H1 (cell line): ENCODE measurements around the gene SLCO4A1. TPM values are rescaled to one million over a fixed set of nuclear protein-coding genes. Genes with fewer than 3 reads are reported as not detected.
A peak's percentile ranks its signal among the peaks of the same experiment; 100 is the strongest.

Source experiments
- CTCF ChIA-PET: fragments of 300-600 bp; sonication (Branson Sonifier 250); formaldehyde crosslinking; loops from one replicate; lab custom pipeline; 2021; ENCODE audit not compliant: partially characterized antibody; lab: Charles Lee
- POLR2A ChIA-PET: fragments of 300-600 bp; sonication (Branson Sonifier 250); formaldehyde crosslinking; loops from one replicate; lab custom pipeline; 2021; ENCODE audit warnings: inconsistent platforms; ENCODE audit not compliant: partially characterized antibody; lab: Charles Lee
- DNase-seq, 2 experiments: peaks; one replicate each; pipeline versions ENCODE4 v3.0.0 to v3.0.0-alpha.2; 2010 to 2022; ENCODE audit warnings: low spot score in 2 of 2, low read depth in 1 of 2, mixed read lengths in 1 of 2
- FAIRE-seq: peaks from 2 replicates; lab custom pipeline; 2011; peaks lifted over from hg19 to GRCh38; lab: Jason Lieb, UNC
- H2AFZ ChIP-seq: 2 replicates; pipeline ENCODE4 v1.8.1; 2012; ENCODE audit warnings: low read length, inconsistent platforms
- H2AK5ac ChIP-seq: 2 replicates; pipeline ENCODE4 v1.6.1; 2013; ENCODE audit warnings: low read depth, low read length
- H2BK120ac ChIP-seq: replicated peaks from 2 replicates; pipeline ENCODE3; 2013; ENCODE audit warnings: low read depth, low read length, inconsistent platforms
- H2BK12ac ChIP-seq: 2 replicates; pipeline ENCODE4 v1.6.1; 2013; ENCODE audit warnings: low read depth, low read length
- H2BK15ac ChIP-seq: 2 replicates; pipeline ENCODE4 v1.6.1; 2013; ENCODE audit warnings: low read length
- H2BK20ac ChIP-seq: 2 replicates; pipeline ENCODE4 v1.6.1; 2013; ENCODE audit warnings: low read length
- H2BK5ac ChIP-seq: 2 replicates; pipeline ENCODE4 v1.6.1; 2013; ENCODE audit warnings: low read depth, low read length
- H3K14ac ChIP-seq: 2 replicates; pipeline ENCODE4 v1.6.1; 2013; ENCODE audit warnings: inconsistent platforms; ENCODE audit not compliant: insufficient read length
- H3K18ac ChIP-seq: 2 replicates; pipeline ENCODE4 v1.6.1; 2013; ENCODE audit warnings: low read length; ENCODE audit errors: extremely low read depth
- H3K23ac ChIP-seq: 2 replicates; pipeline ENCODE4 v1.6.1; 2013; ENCODE audit warnings: inconsistent platforms; ENCODE audit not compliant: insufficient read length
- H3K23me2 ChIP-seq: 2 replicates; pipeline ENCODE4 v1.6.1; 2013; ENCODE audit warnings: low read depth, low read length
- H3K27ac ChIP-seq: 2 replicates; pipeline ENCODE4 v1.6.1; 2011; ENCODE audit warnings: low read depth, low read length, inconsistent platforms
- H3K27me3 ChIP-seq, 4 experiments: replicated peaks in 1 of 4; 1 replicate in 1 of 4; 2 replicates in 3 of 4; pipeline versions ENCODE4 v1.6.1 to v1.8.1; 2011 to 2013; ENCODE audit warnings: low read length in 3 of 4, mild to moderate bottlenecking in 3 of 4, inconsistent platforms in 2 of 4, mixed read lengths in 2 of 4, moderate library complexity in 1 of 4; ENCODE audit not compliant: control insufficient read depth in 3 of 4, insufficient read depth in 3 of 4; ENCODE audit errors: extremely low read depth in 1 of 4
- H3K36me3 ChIP-seq, 4 experiments: 2 replicates each; pipeline versions ENCODE4 v1.6.1 to v1.8.1; 2011 to 2013; ENCODE audit warnings: mild to moderate bottlenecking in 4 of 4, low read length in 3 of 4, moderate library complexity in 2 of 4, control low read depth in 1 of 4, inconsistent platforms in 1 of 4; ENCODE audit not compliant: insufficient read depth in 4 of 4, control insufficient read depth in 2 of 4
- H3K4ac ChIP-seq: replicated peaks from 2 replicates; pipeline ENCODE3; 2013; ENCODE audit warnings: low read length, low read depth, mixed read lengths, inconsistent platforms; ENCODE audit not compliant: insufficient read length
- H3K4me1 ChIP-seq, 4 experiments: replicated peaks in 1 of 4; 1 replicate in 1 of 4; 2 replicates in 3 of 4; pipeline versions ENCODE4 v1.6.1 to v1.8.1; 2011 to 2013; ENCODE audit warnings: low read length in 3 of 4, inconsistent platforms in 2 of 4, mixed read lengths in 1 of 4; ENCODE audit not compliant: insufficient read depth in 4 of 4, control insufficient read depth in 3 of 4
- H3K4me2 ChIP-seq, 2 experiments: 2 replicates each; pipeline versions ENCODE4 v1.6.1 to v1.8.1; 2011 to 2013; ENCODE audit warnings: low read depth in 2 of 2, low read length in 2 of 2, control low read depth in 1 of 2, inconsistent platforms in 1 of 2, mild to moderate bottlenecking in 1 of 2; ENCODE audit not compliant: insufficient read depth in 1 of 2
- H3K4me3 ChIP-seq, 4 experiments: fragments of 200-600, 300-600 bp in 1 of 4; sonication (generic), shearing (Covaris generic), sonication (Bioruptor Twin) in 1 of 4; 2 replicates each; pipeline versions ENCODE4 v1.5.1 to v1.8.1; 2011 to 2016; ENCODE audit warnings: low read length in 4 of 4, low read depth in 3 of 4, control low read depth in 2 of 4, inconsistent platforms in 2 of 4, mild to moderate bottlenecking in 2 of 4, mixed read lengths in 1 of 4, moderate library complexity in 1 of 4; ENCODE audit not compliant: insufficient read depth in 2 of 4; ENCODE audit errors: extremely low read depth in 1 of 4
- H3K56ac ChIP-seq: replicated peaks from 2 replicates; pipeline ENCODE3; 2013; ENCODE audit warnings: low read depth, mild to moderate bottlenecking, mixed read lengths, low read length, inconsistent platforms; ENCODE audit not compliant: insufficient read length
- H3K79me1 ChIP-seq: 2 replicates; pipeline ENCODE4 v1.6.1; 2013; ENCODE audit warnings: low read depth, low read length, control low read depth
- H3K79me2 ChIP-seq, 2 experiments: 2 replicates each; pipeline versions ENCODE4 v1.6.1 to v1.8.1; 2012 to 2013; ENCODE audit warnings: low read length in 2 of 2, mild to moderate bottlenecking in 2 of 2, inconsistent platforms in 1 of 2; ENCODE audit not compliant: insufficient read depth in 2 of 2, control insufficient read depth in 1 of 2
- H3K9ac ChIP-seq, 4 experiments: replicated peaks in 1 of 4; 1 replicate in 1 of 4; 2 replicates in 3 of 4; pipeline versions ENCODE4 v1.6.1 to v1.8.1; 2011 to 2013; ENCODE audit warnings: low read depth in 3 of 4, low read length in 3 of 4, control low read depth in 2 of 4, mild to moderate bottlenecking in 2 of 4, moderate library complexity in 2 of 4, inconsistent platforms in 1 of 4; ENCODE audit errors: extremely low read depth in 1 of 4
- H3K9me3 ChIP-seq, 2 experiments: 2 replicates each; pipeline versions ENCODE4 v1.6.1 to v1.8.1; 2012 to 2013; ENCODE audit warnings: mild to moderate bottlenecking in 2 of 2, moderate library complexity in 2 of 2, control low read depth in 1 of 2, inconsistent platforms in 1 of 2, low read depth in 1 of 2, low read length in 1 of 2, mixed read lengths in 1 of 2; ENCODE audit not compliant: insufficient read depth in 2 of 2
- H4K20me1 ChIP-seq, 2 experiments: replicated peaks in 1 of 2; 2 replicates each; pipeline versions ENCODE3 to v1.8.1; 2011 to 2013; ENCODE audit warnings: inconsistent platforms in 2 of 2, low read length in 2 of 2, mild to moderate bottlenecking in 1 of 2; ENCODE audit not compliant: insufficient read depth in 2 of 2, control insufficient read depth in 1 of 2
- H4K5ac ChIP-seq: 2 replicates; pipeline ENCODE4 v1.6.1; 2013; ENCODE audit warnings: low read length, low read depth, mixed read lengths, inconsistent platforms; ENCODE audit not compliant: insufficient read length
- H4K8ac ChIP-seq: 2 replicates; pipeline ENCODE4 v1.8.0; 2013; ENCODE audit warnings: mild to moderate bottlenecking, moderate library complexity, low read length, inconsistent platforms; ENCODE audit not compliant: insufficient read depth; ENCODE audit errors: extremely low read depth
- H4K91ac ChIP-seq: replicated peaks from 2 replicates; pipeline ENCODE3; 2013; ENCODE audit warnings: low read length, mixed read lengths, inconsistent platforms; ENCODE audit not compliant: insufficient read length
- BRCA1 ChIP-seq: IDR thresholded peaks from 2 replicates; pipeline ENCODE4 v1.6.1; 2012; ENCODE audit warnings: low read depth, low read length, improper control_type of control experiment
- CBX5 ChIP-seq: fragments of 300-800, 300-1000 bp; sonication (generic); IDR thresholded peaks from 2 replicates; pipeline ENCODE4 v1.7.1; 2016; ENCODE audit warnings: antibody characterized with exemption, low read length, low read depth
- CHD1 ChIP-seq: IDR thresholded peaks from 2 replicates; pipeline ENCODE4 v1.6.1; 2012; ENCODE audit warnings: low read depth, low read length, improper control_type of control experiment
- EP300 ChIP-seq, 2 experiments: IDR thresholded peaks; 1 replicate in 1 of 2; 2 replicates in 1 of 2; pipeline ENCODE4 v1.6.1; 2011 to 2012; ENCODE audit warnings: low read depth in 2 of 2, low read length in 2 of 2, mild to moderate bottlenecking in 2 of 2, borderline replicate concordance in 1 of 2, inconsistent platforms in 1 of 2, moderate library complexity in 1 of 2
- EZH2 ChIP-seq: fragments of 200-600 bp; sonication (generic); IDR thresholded peaks from 2 replicates; pipeline ENCODE4 v1.7.1; 2012; ENCODE audit warnings: low read depth, mild to moderate bottlenecking, moderate library complexity, low read length, inconsistent platforms; ENCODE audit not compliant: severe bottlenecking
- KDM4A ChIP-seq: IDR thresholded peaks from one replicate; pipeline ENCODE4 v1.7.1; 2012; ENCODE audit warnings: low read depth, mild to moderate bottlenecking, moderate library complexity, low read length, inconsistent platforms; ENCODE audit not compliant: severe bottlenecking
- NANOG ChIP-seq: IDR thresholded peaks from 2 replicates; pipeline ENCODE4 v1.6.1; 2011; ENCODE audit warnings: low read length, low read depth, mild to moderate bottlenecking, inconsistent platforms; ENCODE audit not compliant: insufficient read depth, poor library complexity, severe bottlenecking
- RFX5 ChIP-seq: IDR thresholded peaks from 2 replicates; pipeline ENCODE4 v1.6.1; 2011; ENCODE audit warnings: low read depth, low read length, improper control_type of control experiment, borderline replicate concordance
- SIX5 ChIP-seq: IDR thresholded peaks from 2 replicates; pipeline ENCODE4 v1.6.1; 2011; ENCODE audit warnings: mild to moderate bottlenecking, low read depth, low read length
- SP1 ChIP-seq: IDR thresholded peaks from 2 replicates; pipeline ENCODE4 v1.6.1; 2011; ENCODE audit warnings: low read depth, low read length
- SRF ChIP-seq: IDR thresholded peaks from 2 replicates; pipeline ENCODE4 v1.6.1; 2011; ENCODE audit warnings: mild to moderate bottlenecking, low read depth, low read length, moderate library complexity
- TCF12 ChIP-seq: IDR thresholded peaks from 2 replicates; pipeline ENCODE4 v1.6.1; 2011; ENCODE audit warnings: low read depth, mild to moderate bottlenecking, low read length
- WGBS, 2 experiments: shearing (Covaris generic) in 1 of 2; methylation state at CpG; one replicate each; pipeline versions ENCODE4 v1.1.6 to v1.1.7; 2013 to 2015; ENCODE audit warnings: low lambda C conversion rate in 2 of 2, mixed read lengths in 2 of 2, inconsistent platforms in 1 of 2, low coverage in 1 of 2, missing lambda C conversion rate in 1 of 2; ENCODE audit not compliant: insufficient replicate concordance in 2 of 2, insufficient coverage in 1 of 2, insufficient read length in 1 of 2; ENCODE audit errors: extremely low coverage in 1 of 2, missing lambda C conversion rate in 1 of 2; 5-methylcytosine and 5-hydroxymethylcytosine counted together
- polyA plus RNA-seq, 7 experiments: library from polyadenylated mRNA; depleted of rRNA in 3 of 7; stranded (reverse) in 5 of 7; unstranded in 2 of 7; fragments of >200 nt in 5 of 7; fragments of 200-250 nt in 2 of 7; gene quantifications; 1 replicate in 5 of 7; 2 replicates in 1 of 7; 4 replicates in 1 of 7; pipeline versions ENCODE4 v1.2.1 to v1.2.3, GENCODE V29; 2011 to 2013; ENCODE audit warnings: missing spikeins in 2 of 7, mixed read lengths in 2 of 7
- total RNA-seq: library from RNA; stranded (reverse); fragmentation: NEBNext Ultra II Directional; extraction: Animal tissue kit (Norgen Biotek cat#: 25700); gene quantifications from 2 replicates; pipeline ENCODE4 v1.2.1, GENCODE V29; 2021
- TF ChIP-seq, protein P1 (sequence below): IDR thresholded peaks from 2 replicates; pipeline ENCODE4 v1.6.1; 2012; ENCODE audit warnings: low read length, inconsistent platforms

Gene SLCO4A1
- total and polyA plus RNA-seq, 2 of the 8 experiments (the other 6 are each of a cell fraction or from before 2014, with no cell fraction given): 10.5 to 18.5 TPM

DNA sequence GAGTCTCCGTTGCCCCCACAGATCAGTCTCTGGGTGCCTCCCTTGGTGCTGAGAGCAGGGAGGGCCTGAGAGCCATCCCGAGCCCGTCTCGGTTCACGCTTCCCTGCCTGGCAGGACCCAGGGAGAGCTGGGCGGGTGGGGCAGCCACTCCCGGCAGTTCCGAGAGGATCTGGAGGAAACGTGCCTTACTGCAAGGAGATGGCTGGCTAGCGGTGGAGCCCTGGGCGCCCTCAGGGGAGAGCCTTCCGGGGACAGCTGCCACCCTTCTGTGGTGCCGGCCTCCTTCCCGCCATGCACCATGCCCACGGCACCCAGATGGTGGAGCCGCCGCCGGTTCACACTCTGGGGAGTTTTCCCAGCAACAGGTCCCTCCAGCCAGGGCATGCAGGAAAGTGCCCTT, 45.8 kb upstream of the SLCO4A1 start:
- ChIA-PET POLR2A (no interaction called here), CTCF (interaction anchor here (1.1 kb wide), 1 partner anchor 20 kb away, joined by 3 read pairs; no protein-coding TSS in a partner anchor)
- WGBS, 2 experiments: 88% methylated on average over 9 of the region's 18 CpGs; no CpG with 5 or more reads in 1 of the 2 experiments
- Histone ChIP-seq H4K20me1 (peaks cover 0 to 7% of the 10 kb centered on the region in 2 experiments), H2AFZ (no peak overlapping the region), H3K4me1 (peaks cover 0 to 3% (median 0%) of the 10 kb centered on the region in 4 experiments; a peak in 2 of 7 replicates), H3K23me2 (peaks cover 3% of the 10 kb centered on the region), H3K18ac (no peak overlapping the region; the same call in 1 of the 2 replicates), H2AK5ac (no peak overlapping the region), H3K4me3 (no peak overlapping the region), H3K23ac (no peak overlapping the region), H2BK5ac (no peak overlapping the region), H3K14ac (no peak overlapping the region), H3K36me3 (no peaks in the 10 kb centered on the region), H3K27me3 (no peaks in the 10 kb centered on the region; a peak in 1 of 7 replicates), H3K79me2 (no peaks in the 10 kb centered on the region), H3K9me3 (no peaks in the 10 kb centered on the region), H2BK20ac (no peak overlapping the region), H3K4ac (no peak overlapping the region), H3K79me1 (no peaks in the 10 kb centered on the region), H3K27ac (no peak overlapping the region), H3K4me2 (no peak overlapping the region), H4K5ac (no peak overlapping the region), H2BK15ac (no peak overlapping the region), H4K91ac (no peak overlapping the region), H3K56ac (no peak overlapping the region), H3K9ac (no peak overlapping the region), H2BK120ac (no peak overlapping the region), H2BK12ac (no peak overlapping the region), H4K8ac (peak overlapping the region; percentile 62; the same call in 1 of the 2 replicates)
- DNase-seq (no peak), FAIRE-seq (no peak)
- TF ChIP-seq SRF: no peak
- TF ChIP-seq, protein P1, sequence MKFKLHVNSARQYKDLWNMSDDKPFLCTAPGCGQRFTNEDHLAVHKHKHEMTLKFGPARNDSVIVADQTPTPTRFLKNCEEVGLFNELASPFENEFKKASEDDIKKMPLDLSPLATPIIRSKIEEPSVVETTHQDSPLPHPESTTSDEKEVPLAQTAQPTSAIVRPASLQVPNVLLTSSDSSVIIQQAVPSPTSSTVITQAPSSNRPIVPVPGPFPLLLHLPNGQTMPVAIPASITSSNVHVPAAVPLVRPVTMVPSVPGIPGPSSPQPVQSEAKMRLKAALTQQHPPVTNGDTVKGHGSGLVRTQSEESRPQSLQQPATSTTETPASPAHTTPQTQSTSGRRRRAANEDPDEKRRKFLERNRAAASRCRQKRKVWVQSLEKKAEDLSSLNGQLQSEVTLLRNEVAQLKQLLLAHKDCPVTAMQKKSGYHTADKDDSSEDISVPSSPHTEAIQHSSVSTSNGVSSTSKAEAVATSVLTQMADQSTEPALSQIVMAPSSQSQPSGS: no peak
- no peak for TF ChIP-seq CHD1
- no peak for TF ChIP-seq BRCA1
- TF ChIP-seq TCF12: no peak
- TF ChIP-seq CBX5: no peak
- TF ChIP-seq SIX5: no peak
- no peak for TF ChIP-seq RFX5
- no peak for TF ChIP-seq EZH2
- TF ChIP-seq KDM4A: no peak
- TF ChIP-seq EP300 (IDR thresholded peaks at IDR 0.05; ENCODE audit: borderline replicate concordance in 1 of 2, low read depth in 2 of 2, low read length in 2 of 2): no peak
- TF ChIP-seq SP1: no peak
- TF ChIP-seq NANOG: no peak
